H1 (cell line): ENCODE measurements around the gene MRTO4. TPM values are rescaled to one million over a fixed set of nuclear protein-coding genes. Genes with fewer than 3 reads are reported as not detected.

Experiments used
- CTCF ChIA-PET: fragments of 300-600 bp; sonication (Branson Sonifier 250); formaldehyde crosslinking; loops from one replicate; lab custom pipeline; 2021; ENCODE audit not compliant: partially characterized antibody; lab: Charles Lee
- POLR2A ChIA-PET: fragments of 300-600 bp; sonication (Branson Sonifier 250); formaldehyde crosslinking; loops from one replicate; lab custom pipeline; 2021; ENCODE audit warnings: inconsistent platforms; ENCODE audit not compliant: partially characterized antibody; lab: Charles Lee
- DNase-seq, 2 experiments: peaks; one replicate each; pipeline versions ENCODE4 v3.0.0 to v3.0.0-alpha.2; 2010 to 2022; ENCODE audit warnings: low spot score in 2 of 2, low read depth in 1 of 2, mixed read lengths in 1 of 2
- FAIRE-seq: peaks from 2 replicates; lab custom pipeline; 2011; peaks lifted over from hg19 to GRCh38; lab: Jason Lieb, UNC
- H2AFZ ChIP-seq: 2 replicates; pipeline ENCODE4 v1.8.1; 2012; ENCODE audit warnings: low read length, inconsistent platforms
- H2AK5ac ChIP-seq: 2 replicates; pipeline ENCODE4 v1.6.1; 2013; ENCODE audit warnings: low read depth, low read length
- H2BK120ac ChIP-seq: replicated peaks from 2 replicates; pipeline ENCODE3; 2013; ENCODE audit warnings: low read depth, low read length, inconsistent platforms
- H2BK12ac ChIP-seq: 2 replicates; pipeline ENCODE4 v1.6.1; 2013; ENCODE audit warnings: low read depth, low read length
- H2BK15ac ChIP-seq: 2 replicates; pipeline ENCODE4 v1.6.1; 2013; ENCODE audit warnings: low read length
- H2BK20ac ChIP-seq: 2 replicates; pipeline ENCODE4 v1.6.1; 2013; ENCODE audit warnings: low read length
- H2BK5ac ChIP-seq: 2 replicates; pipeline ENCODE4 v1.6.1; 2013; ENCODE audit warnings: low read depth, low read length
- H3K14ac ChIP-seq: 2 replicates; pipeline ENCODE4 v1.6.1; 2013; ENCODE audit warnings: inconsistent platforms; ENCODE audit not compliant: insufficient read length
- H3K18ac ChIP-seq: 2 replicates; pipeline ENCODE4 v1.6.1; 2013; ENCODE audit warnings: low read length; ENCODE audit errors: extremely low read depth
- H3K23ac ChIP-seq: 2 replicates; pipeline ENCODE4 v1.6.1; 2013; ENCODE audit warnings: inconsistent platforms; ENCODE audit not compliant: insufficient read length
- H3K23me2 ChIP-seq: 2 replicates; pipeline ENCODE4 v1.6.1; 2013; ENCODE audit warnings: low read depth, low read length
- H3K27ac ChIP-seq: 2 replicates; pipeline ENCODE4 v1.6.1; 2011; ENCODE audit warnings: low read depth, low read length, inconsistent platforms
- H3K27me3 ChIP-seq, 4 experiments: replicated peaks in 1 of 4; 1 replicate in 1 of 4; 2 replicates in 3 of 4; pipeline versions ENCODE4 v1.6.1 to v1.8.1; 2011 to 2013; ENCODE audit warnings: low read length in 3 of 4, mild to moderate bottlenecking in 3 of 4, inconsistent platforms in 2 of 4, mixed read lengths in 2 of 4, moderate library complexity in 1 of 4; ENCODE audit not compliant: control insufficient read depth in 3 of 4, insufficient read depth in 3 of 4; ENCODE audit errors: extremely low read depth in 1 of 4
- H3K36me3 ChIP-seq, 4 experiments: 2 replicates each; pipeline versions ENCODE4 v1.6.1 to v1.8.1; 2011 to 2013; ENCODE audit warnings: mild to moderate bottlenecking in 4 of 4, low read length in 3 of 4, moderate library complexity in 2 of 4, control low read depth in 1 of 4, inconsistent platforms in 1 of 4; ENCODE audit not compliant: insufficient read depth in 4 of 4, control insufficient read depth in 2 of 4
- H3K4ac ChIP-seq: replicated peaks from 2 replicates; pipeline ENCODE3; 2013; ENCODE audit warnings: low read length, low read depth, mixed read lengths, inconsistent platforms; ENCODE audit not compliant: insufficient read length
- H3K4me1 ChIP-seq, 4 experiments: replicated peaks in 1 of 4; 1 replicate in 1 of 4; 2 replicates in 3 of 4; pipeline versions ENCODE4 v1.6.1 to v1.8.1; 2011 to 2013; ENCODE audit warnings: low read length in 3 of 4, inconsistent platforms in 2 of 4, mixed read lengths in 1 of 4; ENCODE audit not compliant: insufficient read depth in 4 of 4, control insufficient read depth in 3 of 4
- H3K4me2 ChIP-seq, 2 experiments: 2 replicates each; pipeline versions ENCODE4 v1.6.1 to v1.8.1; 2011 to 2013; ENCODE audit warnings: low read depth in 2 of 2, low read length in 2 of 2, control low read depth in 1 of 2, inconsistent platforms in 1 of 2, mild to moderate bottlenecking in 1 of 2; ENCODE audit not compliant: insufficient read depth in 1 of 2
- H3K4me3 ChIP-seq, 4 experiments: fragments of 200-600, 300-600 bp in 1 of 4; sonication (generic), shearing (Covaris generic), sonication (Bioruptor Twin) in 1 of 4; 2 replicates each; pipeline versions ENCODE4 v1.5.1 to v1.8.1; 2011 to 2016; ENCODE audit warnings: low read length in 4 of 4, low read depth in 3 of 4, control low read depth in 2 of 4, inconsistent platforms in 2 of 4, mild to moderate bottlenecking in 2 of 4, mixed read lengths in 1 of 4, moderate library complexity in 1 of 4; ENCODE audit not compliant: insufficient read depth in 2 of 4; ENCODE audit errors: extremely low read depth in 1 of 4
- H3K56ac ChIP-seq: replicated peaks from 2 replicates; pipeline ENCODE3; 2013; ENCODE audit warnings: low read depth, mild to moderate bottlenecking, mixed read lengths, low read length, inconsistent platforms; ENCODE audit not compliant: insufficient read length
- H3K79me1 ChIP-seq: 2 replicates; pipeline ENCODE4 v1.6.1; 2013; ENCODE audit warnings: low read depth, low read length, control low read depth
- H3K79me2 ChIP-seq, 2 experiments: 2 replicates each; pipeline versions ENCODE4 v1.6.1 to v1.8.1; 2012 to 2013; ENCODE audit warnings: low read length in 2 of 2, mild to moderate bottlenecking in 2 of 2, inconsistent platforms in 1 of 2; ENCODE audit not compliant: insufficient read depth in 2 of 2, control insufficient read depth in 1 of 2
- H3K9ac ChIP-seq, 4 experiments: replicated peaks in 1 of 4; 1 replicate in 1 of 4; 2 replicates in 3 of 4; pipeline versions ENCODE4 v1.6.1 to v1.8.1; 2011 to 2013; ENCODE audit warnings: low read depth in 3 of 4, low read length in 3 of 4, control low read depth in 2 of 4, mild to moderate bottlenecking in 2 of 4, moderate library complexity in 2 of 4, inconsistent platforms in 1 of 4; ENCODE audit errors: extremely low read depth in 1 of 4
- H3K9me3 ChIP-seq, 2 experiments: 2 replicates each; pipeline versions ENCODE4 v1.6.1 to v1.8.1; 2012 to 2013; ENCODE audit warnings: mild to moderate bottlenecking in 2 of 2, moderate library complexity in 2 of 2, control low read depth in 1 of 2, inconsistent platforms in 1 of 2, low read depth in 1 of 2, low read length in 1 of 2, mixed read lengths in 1 of 2; ENCODE audit not compliant: insufficient read depth in 2 of 2
- H4K20me1 ChIP-seq, 2 experiments: replicated peaks in 1 of 2; 2 replicates each; pipeline versions ENCODE3 to v1.8.1; 2011 to 2013; ENCODE audit warnings: inconsistent platforms in 2 of 2, low read length in 2 of 2, mild to moderate bottlenecking in 1 of 2; ENCODE audit not compliant: insufficient read depth in 2 of 2, control insufficient read depth in 1 of 2
- H4K5ac ChIP-seq: 2 replicates; pipeline ENCODE4 v1.6.1; 2013; ENCODE audit warnings: low read length, low read depth, mixed read lengths, inconsistent platforms; ENCODE audit not compliant: insufficient read length
- H4K8ac ChIP-seq: 2 replicates; pipeline ENCODE4 v1.8.0; 2013; ENCODE audit warnings: mild to moderate bottlenecking, moderate library complexity, low read length, inconsistent platforms; ENCODE audit not compliant: insufficient read depth; ENCODE audit errors: extremely low read depth
- H4K91ac ChIP-seq: replicated peaks from 2 replicates; pipeline ENCODE3; 2013; ENCODE audit warnings: low read length, mixed read lengths, inconsistent platforms; ENCODE audit not compliant: insufficient read length
- BACH1 ChIP-seq: IDR thresholded peaks from 2 replicates; pipeline ENCODE4 v1.6.1; 2012; ENCODE audit warnings: low read length, improper control_type of control experiment
- FOSL1 ChIP-seq: IDR thresholded peaks from 2 replicates; pipeline ENCODE4 v1.6.1; 2011; ENCODE audit warnings: mild to moderate bottlenecking, low read depth, low read length, moderate library complexity; ENCODE audit not compliant: insufficient read depth
- HDAC2 ChIP-seq, 2 experiments: fragments of 300-600 bp in 1 of 2; sonication (generic) in 1 of 2; IDR thresholded peaks; 2 replicates each; pipeline ENCODE4 v1.6.1; 2011 to 2012; ENCODE audit warnings: low read depth in 2 of 2, low read length in 2 of 2, mild to moderate bottlenecking in 2 of 2, moderate library complexity in 2 of 2, borderline replicate concordance in 1 of 2, inconsistent platforms in 1 of 2
- JUND ChIP-seq: IDR thresholded peaks from 2 replicates; pipeline ENCODE4 v1.6.1; 2011; ENCODE audit warnings: mild to moderate bottlenecking, improper control_type of control experiment, low read length
- KDM1A ChIP-seq: fragments of 200-600, 300-600 bp; sonication (generic); IDR thresholded peaks from 2 replicates; pipeline ENCODE4 v1.7.1; 2016; ENCODE audit warnings: mild to moderate bottlenecking, low read length, borderline replicate concordance
- MAX ChIP-seq: IDR thresholded peaks from 2 replicates; pipeline ENCODE4 v1.6.1; 2012; ENCODE audit warnings: inconsistent platforms
- RFX5 ChIP-seq: IDR thresholded peaks from 2 replicates; pipeline ENCODE4 v1.6.1; 2011; ENCODE audit warnings: low read depth, low read length, improper control_type of control experiment, borderline replicate concordance
- RNF2 ChIP-seq: fragments of 200-900, 300-1000 bp; sonication (generic); IDR thresholded peaks from 2 replicates; pipeline ENCODE4 v1.7.1; 2016; ENCODE audit warnings: borderline replicate concordance, low read depth, mild to moderate bottlenecking, antibody characterized with exemption, low read length; ENCODE audit not compliant: poor library complexity, severe bottlenecking; ENCODE audit errors: missing control alignments
- SRF ChIP-seq: IDR thresholded peaks from 2 replicates; pipeline ENCODE4 v1.6.1; 2011; ENCODE audit warnings: mild to moderate bottlenecking, low read depth, low read length, moderate library complexity
- TAF7 ChIP-seq: optimal IDR thresholded peaks from 2 replicates; pipeline ENCODE3; 2011; ENCODE audit warnings: low read depth, mild to moderate bottlenecking, inconsistent platforms, low read length, moderate library complexity, borderline replicate concordance
- WGBS, 2 experiments: shearing (Covaris generic) in 1 of 2; methylation state at CpG; one replicate each; pipeline versions ENCODE4 v1.1.6 to v1.1.7; 2013 to 2015; ENCODE audit warnings: low lambda C conversion rate in 2 of 2, mixed read lengths in 2 of 2, inconsistent platforms in 1 of 2, low coverage in 1 of 2, missing lambda C conversion rate in 1 of 2; ENCODE audit not compliant: insufficient replicate concordance in 2 of 2, insufficient coverage in 1 of 2, insufficient read length in 1 of 2; ENCODE audit errors: extremely low coverage in 1 of 2, missing lambda C conversion rate in 1 of 2; 5-methylcytosine and 5-hydroxymethylcytosine counted together
- polyA plus RNA-seq, 7 experiments: library from polyadenylated mRNA; depleted of rRNA in 3 of 7; stranded (reverse) in 5 of 7; unstranded in 2 of 7; fragments of >200 nt in 5 of 7; fragments of 200-250 nt in 2 of 7; gene quantifications; 1 replicate in 5 of 7; 2 replicates in 1 of 7; 4 replicates in 1 of 7; pipeline versions ENCODE4 v1.2.1 to v1.2.3, GENCODE V29; 2011 to 2013; ENCODE audit warnings: missing spikeins in 2 of 7, mixed read lengths in 2 of 7
- total RNA-seq: library from RNA; stranded (reverse); fragmentation: NEBNext Ultra II Directional; extraction: Animal tissue kit (Norgen Biotek cat#: 25700); gene quantifications from 2 replicates; pipeline ENCODE4 v1.2.1, GENCODE V29; 2021

The MRTO4 gene
- total and polyA plus RNA-seq, 2 of the 8 experiments (the other 6 are each of a cell fraction or from before 2014, with no cell fraction given): 36.9 to 64.3 TPM

GRCh38 chr1:19209439-19209989 lies 42.1 kb upstream of the MRTO4 start:
- Histone ChIP-seq H2BK20ac (no peak overlapping the region), H3K14ac (peak overlapping the region; percentile 13), H3K4me2 (peak overlapping the region; percentile 79 to 90), H4K91ac (no peak overlapping the region), H2BK120ac (no peak overlapping the region), H3K4me3 (peak overlapping the region; percentile 76 to 95 (median 91)), H3K18ac (0 out of 2 replicates have a peak overlapping the region, but pooled peaks have one; percentile 19), H3K79me2 (peaks cover 45 to 87% of the 10 kb centered on the region in 2 experiments), H2BK12ac (no peak overlapping the region), H2BK15ac (no peak overlapping the region), H3K36me3 (peaks cover 0 to 5% (median 2%) of the 10 kb centered on the region in 4 experiments; a peak in 2 of 8 replicates), H3K56ac (peak overlapping the region; percentile 42), H3K27ac (peak overlapping the region; percentile 94), H2AFZ (no peak overlapping the region), H4K5ac (peak overlapping the region; percentile 95), H2BK5ac (peak overlapping the region; percentile 18; the same call in 1 of the 2 replicates), H3K79me1 (peaks cover 5% of the 10 kb centered on the region; the same call in 1 of the 2 replicates), H3K27me3 (no peaks in the 10 kb centered on the region), H4K20me1 (peaks cover 15 to 21% of the 10 kb centered on the region in 2 experiments), H3K4me1 (peaks cover 0 to 8% (median 0%) of the 10 kb centered on the region in 4 experiments; a peak in 3 of 7 replicates), H3K23me2 (peaks cover 9% of the 10 kb centered on the region), H2AK5ac (no peak overlapping the region), H3K9me3 (no peaks in the 10 kb centered on the region), H4K8ac (peak overlapping the region; percentile 99), H3K4ac (no peak overlapping the region), H3K23ac (no peak overlapping the region), H3K9ac (peak overlapping the region; percentile 75 to 93 (median 84))
- no peak for FAIRE-seq
- ChIA-PET POLR2A (interaction anchor here (0.6 to 6.4 kb wide), 8 partner anchors 9 to 421 kb away, joined by 3 to 42 read pairs (median 4); partner anchors contain the start of genes EMC1 and MRTO4), CTCF (interaction anchor here (2.7 kb wide), 1 partner anchor 10 kb away, joined by 8 read pairs; no protein-coding TSS in a partner anchor)
- 3% methylated on average over 27 of the region's 28 CpGs; no CpG with 5 or more reads in 1 of the 2 experiments for WGBS, 2 experiments
- DNase-seq: peak in 1 of 2 experiments; percentile 1
- TF ChIP-seq SRF: no peak
- TF ChIP-seq MAX: 0 out of 2 replicates have a peak, but pooled peaks have one; percentile 27
- no peak for TF ChIP-seq RFX5
- 0 out of 2 replicates have a peak, but pooled peaks have one; percentile 43 for TF ChIP-seq BACH1
- no peak for TF ChIP-seq TAF7
- TF ChIP-seq HDAC2 (IDR thresholded peaks at IDR 0.05; ENCODE audit: borderline replicate concordance in 1 of 2, low read depth in 2 of 2, low read length in 2 of 2): no peak
- TF ChIP-seq JUND: no peak
- TF ChIP-seq FOSL1: no peak
- TF ChIP-seq KDM1A: no peak
- TF ChIP-seq RNF2: no peak
